AG04449 (cell line): Measurements from ENCODE around the gene TNK2.
A peak's percentile ranks its signal among the peaks of the same experiment; 100 is the strongest.

Experiments used
- CTCF ChIA-PET: fragments of 350-600 bp; formaldehyde crosslinking; extraction: SDS; loops from one replicate; lab custom pipeline; 2021; ENCODE audit warnings: antibody characterized with exemption; lab: Yijun Ruan, JAX
- POLR2A ChIA-PET: fragments of 400-600, 350-600 bp; formaldehyde crosslinking; extraction: SDS; loops from one replicate; lab custom pipeline; 2020; ENCODE audit warnings: antibody characterized with exemption, inconsistent platforms; lab: Yijun Ruan, JAX
- DNase-seq: peaks from one replicate; pipeline ENCODE4 v3.0.0-alpha.2; 2010; ENCODE audit warnings: low read depth, low spot score
- H3K4me3 ChIP-seq: 2 replicates; pipeline ENCODE4 v1.5.1; 2011; ENCODE audit warnings: low read depth, mild to moderate bottlenecking, control low read depth, low read length
- CTCF ChIP-seq: IDR thresholded peaks from one replicate; pipeline ENCODE4 v1.5.1; 2011; ENCODE audit warnings: mild to moderate bottlenecking, moderate library complexity, low read length, control low read depth, inconsistent platforms; ENCODE audit not compliant: insufficient read depth; ENCODE audit errors: missing control alignments

The TNK2 gene

GRCh38 chr3:195859061-195859845 lies 49.1 kb downstream of the TNK2 start:
- POLR2A ChIA-PET, result no interaction called here
- no peak for DNase-seq
- no peak overlapping the region for H3K4me3 ChIP-seq
- CTCF ChIA-PET, result interaction anchor here (0.6 to 17.3 kb wide), 20 partner anchors 10 to 144 kb away, joined by 3 to 571 read pairs (median 6); partner anchors contain the start of gene TNK2
- TF ChIP-seq CTCF, result peak; percentile 93

GRCh38 chr3:195856410-195857084 lies 51.8 kb downstream of the TNK2 start:
- no peak overlapping the region for H3K4me3 ChIP-seq
- no peak for TF ChIP-seq CTCF
- no peak for DNase-seq
- POLR2A ChIA-PET, result no interaction called here
- CTCF ChIA-PET, result interaction anchor here (0.6 to 17.3 kb wide), 10 partner anchors 7 to 142 kb away, joined by 3 to 571 read pairs (median 3); no protein-coding TSS in a partner anchor

- CTCF ChIA-PET, result interaction anchor here (0.6 to 17.3 kb wide), 7 partner anchors 6 to 60 kb away, joined by 3 to 571 read pairs (median 4); no protein-coding TSS in a partner anchor
- DNase-seq, result no peak
- H3K4me3 ChIP-seq, result no peak overlapping the region
- POLR2A ChIA-PET, result interaction anchor here (0.6 kb wide), 1 partner anchor 554 kb away, joined by 3 read pairs; no protein-coding TSS in a partner anchor
- no peak for TF ChIP-seq CTCF
These were observed 52.6 kb downstream of the TNK2 start for GRCh38 chr3:195855471-195856409.

GRCh38 chr3:195854628-195855294 lies 53.6 kb downstream of the TNK2 start:
- POLR2A ChIA-PET, result no interaction called here
- no peak for TF ChIP-seq CTCF
- CTCF ChIA-PET, result interaction anchor here (1.3 to 17.3 kb wide), 4 partner anchors 8 to 61 kb away, joined by 4 to 571 read pairs (median 16); no protein-coding TSS in a partner anchor
- no peak overlapping the region for H3K4me3 ChIP-seq
- DNase-seq, result no peak

- CTCF ChIA-PET, result interaction anchor here (1.3 to 17.3 kb wide), 5 partner anchors 7 to 61 kb away, joined by 4 to 571 read pairs (median 27); no protein-coding TSS in a partner anchor
These were observed 54.4 kb downstream of the TNK2 start for GRCh38 chr3:195853996-195854395.

More at GRCh38 chr3:195853996-195854395, 54.4 kb downstream of the TNK2 start:
- TF ChIP-seq CTCF, result no peak
- DNase-seq, result no peak
- H3K4me3 ChIP-seq, result no peak overlapping the region
- POLR2A ChIA-PET, result no interaction called here
